Raji (cell line): ENCODE data around the gene CHAT.

Experiments used
- POLR2A ChIP-seq: IDR thresholded peaks from 2 replicates; pipeline ENCODE4 v1.6.1; 2011; ENCODE audit warnings: low read depth, low read length, control low read depth; ENCODE audit not compliant: insufficient read depth

Gene CHAT

DNA sequence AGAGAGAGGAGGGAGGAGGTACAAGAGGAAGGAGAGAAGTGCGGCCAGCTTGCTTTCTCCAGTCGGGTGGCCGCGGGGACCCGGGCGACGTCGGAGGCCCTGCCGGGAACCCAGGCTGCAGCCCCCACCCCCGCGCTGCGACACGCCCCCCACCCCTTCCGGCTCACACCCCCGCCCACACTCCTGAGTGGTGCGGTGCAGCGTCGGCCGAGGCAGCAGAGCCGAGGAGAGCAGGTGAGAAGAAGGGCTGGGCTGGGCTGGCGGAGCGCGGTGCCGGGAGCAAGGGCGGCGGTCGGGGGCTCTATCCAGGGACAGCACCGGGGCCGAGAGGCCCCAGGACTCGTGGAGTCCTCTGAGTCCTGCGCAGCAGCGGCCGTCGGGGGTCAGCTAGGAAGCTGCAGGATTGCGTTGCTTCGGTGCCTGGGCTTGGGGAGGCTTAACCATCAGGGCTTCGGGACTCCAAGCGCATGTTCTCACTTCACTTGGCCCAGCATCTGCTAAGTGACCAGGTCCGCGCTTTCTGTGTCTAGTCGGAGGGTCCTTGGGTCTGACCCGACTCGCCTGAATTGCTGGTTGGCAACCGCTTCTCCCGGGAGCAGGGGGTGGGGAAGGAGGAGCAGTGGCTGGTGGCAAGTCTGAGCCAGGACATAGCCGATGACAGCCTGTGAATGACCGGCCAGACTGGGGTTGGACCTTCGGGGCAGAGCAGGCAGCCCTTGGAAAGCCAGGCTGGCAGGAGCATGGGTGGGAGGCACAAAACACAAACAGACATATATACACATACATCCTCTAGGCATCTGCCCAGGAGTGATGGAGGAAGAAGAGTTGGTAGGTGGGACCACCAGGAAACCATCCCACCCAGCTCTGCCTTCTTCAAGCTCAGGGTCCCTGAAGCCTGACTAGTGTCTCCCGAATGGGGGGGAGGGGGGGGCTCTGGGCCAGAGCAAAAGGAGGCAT is 683 bp downstream of the CHAT start:
- no peak for TF ChIP-seq POLR2A

DNA sequence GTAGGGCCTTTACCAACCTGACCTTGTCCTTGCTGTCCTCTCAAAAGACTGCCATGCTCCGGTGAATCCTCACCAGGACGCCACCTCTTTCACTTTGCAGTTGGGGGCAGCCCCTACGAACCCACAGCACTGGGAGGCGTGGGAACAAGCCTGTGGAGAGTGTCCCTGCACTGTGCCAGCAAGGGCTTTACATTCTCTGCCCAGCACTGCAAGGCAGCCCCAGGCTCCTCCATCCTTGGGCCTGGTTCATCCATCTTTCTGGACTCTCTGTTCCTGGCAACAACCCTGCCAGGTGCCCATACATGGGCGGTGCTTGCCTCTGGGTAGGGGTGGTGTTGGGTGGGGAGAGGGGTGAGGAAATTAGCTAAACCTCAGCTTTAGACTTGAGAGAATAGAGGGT is 1.4 kb downstream of the CHAT start:
- no peak for TF ChIP-seq POLR2A

GRCh38 chr10:49615721-49616120 is 1.9 kb downstream of the CHAT start:
- no peak for TF ChIP-seq POLR2A

DNA sequence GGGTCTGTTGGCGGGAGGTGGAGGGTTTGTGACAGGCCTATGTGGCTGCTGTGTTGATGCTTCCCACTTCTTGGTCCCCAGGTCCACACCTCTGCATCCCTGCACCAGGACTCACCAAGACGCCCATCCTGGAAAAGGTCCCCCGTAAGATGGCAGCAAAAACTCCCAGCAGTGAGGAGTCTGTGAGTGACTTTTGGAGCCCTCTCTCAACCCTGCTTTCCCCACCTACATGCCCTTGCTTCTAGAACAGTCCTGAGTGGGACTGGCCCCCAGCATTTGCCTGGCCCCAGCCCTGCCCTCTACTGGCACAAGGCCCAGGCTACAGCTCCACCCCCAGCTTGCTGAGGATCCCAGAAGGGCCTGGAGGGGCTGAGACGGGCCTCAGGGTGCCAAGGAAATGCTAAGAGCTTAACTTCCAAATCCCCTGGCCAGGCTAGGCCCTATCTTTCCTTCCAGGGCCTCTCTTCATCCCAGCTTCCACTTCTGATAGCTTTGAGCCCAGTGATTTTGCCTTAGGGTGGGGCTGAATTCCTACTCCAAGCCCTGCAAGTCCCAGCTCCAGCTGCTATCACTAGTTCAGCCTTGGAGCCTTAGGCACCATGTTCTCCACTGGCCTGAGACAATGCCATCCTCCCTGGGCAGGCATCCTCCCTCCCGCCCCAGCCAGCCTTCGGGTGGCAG is 2.7 kb downstream of the CHAT start:
- TF ChIP-seq POLR2A, result no peak

DNA sequence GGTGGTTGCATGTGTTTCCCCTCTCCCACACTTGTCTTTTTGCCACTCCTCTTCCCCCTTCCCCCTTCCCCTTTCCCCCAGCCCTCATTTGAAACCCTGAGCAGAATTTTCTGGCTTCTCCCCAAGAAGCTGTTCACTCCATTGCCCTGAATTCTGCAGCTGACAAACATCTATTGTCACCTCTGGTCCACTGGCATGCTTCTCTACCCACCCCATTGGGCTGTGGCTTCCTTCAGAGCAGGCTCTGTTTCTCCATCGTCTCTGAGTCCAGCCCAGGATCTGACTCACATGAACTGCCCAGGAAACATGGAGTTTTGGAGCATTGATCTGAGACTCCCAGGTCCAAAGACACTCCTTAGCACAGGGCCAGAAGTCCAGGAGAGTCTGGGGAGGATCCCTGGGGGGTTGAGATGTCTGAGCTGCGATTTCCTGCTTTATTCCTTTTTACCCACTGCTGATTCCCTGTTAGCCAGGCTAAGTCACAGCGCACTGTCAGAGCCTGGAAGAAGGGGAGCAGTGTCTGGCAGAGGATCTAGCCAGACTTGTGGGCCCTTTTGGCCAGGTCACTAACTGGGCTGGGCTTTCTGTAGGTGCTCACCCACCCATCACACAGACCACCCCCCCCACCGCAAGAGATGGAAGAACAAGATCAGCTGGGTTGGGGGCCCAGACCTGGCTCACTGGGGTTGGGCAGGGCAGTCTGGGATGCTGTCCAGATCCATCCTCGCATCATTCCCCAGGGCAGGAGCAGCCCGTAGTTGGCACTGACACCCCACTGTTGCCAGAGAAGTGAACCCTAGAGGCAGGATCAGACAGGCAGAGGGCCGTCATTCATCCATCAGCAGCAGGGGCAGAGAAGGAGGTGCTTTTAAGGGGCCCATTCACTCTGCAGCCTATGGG is 3.5 kb downstream of the CHAT start:
- no peak for TF ChIP-seq POLR2A

DNA sequence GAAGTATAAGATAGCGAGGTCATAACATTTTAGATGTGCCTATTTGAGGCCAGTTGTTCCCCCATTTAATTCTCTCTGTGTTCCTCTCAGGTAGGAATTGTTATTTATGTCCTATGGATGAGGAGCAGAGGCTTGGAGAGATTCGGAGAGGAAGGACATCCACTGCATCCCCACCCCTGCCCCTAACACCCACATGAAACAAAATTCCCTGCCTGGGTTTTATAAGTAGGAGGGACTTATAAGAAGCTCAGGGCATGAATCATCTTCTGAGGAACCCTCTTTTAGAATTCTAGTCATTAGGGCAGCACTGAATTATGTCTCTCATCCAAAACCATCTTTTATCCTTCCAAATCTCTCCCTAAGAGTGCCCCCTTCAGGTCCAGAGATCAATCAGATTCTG is 5.0 kb downstream of the CHAT start:
- no peak for TF ChIP-seq POLR2A

GRCh38 chr10:49619613-49620012 is 5.8 kb downstream of the CHAT start:
- TF ChIP-seq POLR2A, result no peak

DNA sequence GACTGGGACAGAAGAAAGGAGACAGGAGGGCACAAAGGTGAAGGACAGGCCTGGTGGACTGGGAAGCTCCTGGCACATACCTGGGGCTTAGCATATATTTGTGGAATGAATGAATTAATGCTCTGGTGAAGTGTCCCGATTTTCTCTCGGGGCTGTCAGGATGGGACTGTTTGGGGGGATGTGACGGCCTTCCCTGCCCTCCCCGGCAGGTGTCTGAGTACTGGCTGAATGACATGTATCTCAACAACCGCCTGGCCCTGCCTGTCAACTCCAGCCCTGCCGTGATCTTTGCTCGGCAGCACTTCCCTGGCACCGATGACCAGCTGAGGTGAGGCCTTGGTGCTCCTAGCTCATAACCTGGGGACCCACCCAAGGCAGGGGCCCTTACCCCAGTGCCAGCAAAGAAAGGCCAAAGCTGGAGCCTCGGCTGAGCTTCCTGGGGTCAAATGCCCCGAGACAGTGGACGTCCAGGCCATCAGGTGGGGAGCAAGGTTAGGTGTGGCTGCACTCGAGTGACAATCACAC is 6.5 kb downstream of the CHAT start:
- TF ChIP-seq POLR2A, result no peak

- no peak for TF ChIP-seq POLR2A
These were observed 7.1 kb downstream of the CHAT start for GRCh38 chr10:49620841-49621378.

DNA sequence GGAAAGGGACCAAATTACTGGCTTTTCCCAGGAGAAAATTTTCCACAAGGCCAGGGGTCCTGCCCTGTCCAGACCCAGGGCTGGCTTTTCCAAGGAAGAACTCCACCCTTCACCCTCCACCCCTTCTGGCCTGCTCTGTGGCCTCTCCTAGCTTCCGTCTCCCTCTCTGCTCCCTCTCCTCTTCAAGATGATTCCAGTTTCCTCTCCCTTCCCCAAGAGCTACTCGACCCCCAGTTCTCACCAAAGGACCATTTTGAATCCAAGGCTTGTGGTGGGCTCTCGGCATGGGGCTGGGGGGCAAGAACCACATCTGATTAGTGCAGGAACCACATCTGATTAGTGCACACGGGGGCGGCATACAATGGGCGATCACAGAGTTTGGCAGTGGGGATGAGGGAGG is 7.7 kb downstream of the CHAT start:
- TF ChIP-seq POLR2A, result no peak

- TF ChIP-seq POLR2A, result no peak
These were observed 8.9 kb downstream of the CHAT start for GRCh38 chr10:49622426-49623425.

DNA sequence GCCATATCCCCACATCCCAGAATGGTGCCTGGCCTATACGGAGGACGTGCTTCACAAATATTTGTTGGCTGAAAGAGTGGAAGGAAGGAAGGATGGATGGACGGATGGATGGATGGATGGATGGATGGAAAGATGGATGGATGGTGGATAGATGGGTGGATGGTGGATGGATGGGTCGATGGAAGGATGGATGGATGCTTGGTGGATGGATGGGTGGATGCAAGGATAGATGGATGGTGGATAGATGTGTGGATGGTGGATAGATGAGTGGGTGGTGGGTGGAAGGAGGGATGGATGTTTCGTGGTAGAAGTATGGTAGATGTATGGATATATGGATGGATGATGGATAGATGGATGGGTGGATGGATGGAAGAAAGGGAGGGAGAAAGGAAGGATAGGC is 10.8 kb downstream of the CHAT start:
- no peak for TF ChIP-seq POLR2A

DNA sequence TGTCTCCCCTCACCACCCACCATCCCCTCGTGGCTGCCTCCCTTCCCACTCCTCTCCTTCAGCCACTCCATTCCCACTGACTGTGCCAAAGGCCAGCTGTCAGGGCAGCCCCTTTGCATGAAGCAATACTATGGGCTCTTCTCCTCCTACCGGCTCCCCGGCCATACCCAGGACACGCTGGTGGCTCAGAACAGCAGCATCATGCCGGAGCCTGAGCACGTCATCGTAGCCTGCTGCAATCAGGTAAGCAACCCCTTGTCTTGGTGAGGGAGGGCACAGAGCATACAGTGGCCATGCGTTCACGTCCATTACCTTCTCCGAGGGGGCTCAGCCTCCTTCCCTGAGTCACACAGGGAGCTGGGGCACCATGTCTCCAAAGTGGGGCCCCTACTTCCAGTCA is 11.6 kb downstream of the CHAT start:
- TF ChIP-seq POLR2A, result no peak

DNA sequence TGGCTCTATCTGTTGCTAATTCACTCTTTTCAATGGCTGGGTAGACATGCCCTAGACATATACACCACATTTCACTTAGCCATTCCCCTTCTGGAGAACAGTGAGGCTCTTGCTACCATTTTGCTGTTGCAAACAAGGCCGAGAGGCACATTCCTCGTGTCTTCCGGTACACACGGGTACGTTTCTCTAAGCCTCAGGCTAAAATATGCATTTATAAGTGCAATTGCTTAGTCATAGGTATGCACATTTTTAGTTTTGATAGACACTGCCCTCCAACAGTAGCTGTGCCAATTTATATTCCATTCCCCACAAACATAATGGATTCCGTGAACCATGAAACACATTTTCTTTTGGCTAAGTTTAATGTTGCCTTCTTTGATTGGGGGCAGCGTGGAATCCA is 13.2 kb downstream of the CHAT start:
- no peak for TF ChIP-seq POLR2A
